Upper lobe of left lung (tissue), 4 donors: ENCODE results near the gene IMMP1L.

ENCODE experiments used
- EP300 ChIP-seq, 4 donors: sonication (generic); formaldehyde crosslinking; IDR thresholded peaks; one replicate each; pipeline ENCODE4 v1.5.1; 2017; ENCODE audit warnings: antibody characterized with exemption in 4 of 4, control low read depth in 2 of 4
- POLR2A ChIP-seq, 4 donors: fragments of 450-650 bp; IDR thresholded peaks; one replicate each; pipeline ENCODE4 v1.5.1; 2016 to 2017; ENCODE audit warnings: antibody characterized with exemption in 4 of 4, mild to moderate bottlenecking in 2 of 4
- POLR2AphosphoS5 ChIP-seq, 2 donors: sonication (generic); formaldehyde crosslinking; IDR thresholded peaks; one replicate each; pipeline ENCODE4 v1.5.1; 2017; ENCODE audit warnings: antibody characterized with exemption in 2 of 2
- TF ChIP-seq, protein P1 (sequence below), 6 experiments: fragments of 450-650 bp in 4 of 6; fragments of 200-600 bp in 2 of 6; sonication (generic) in 2 of 6; IDR thresholded peaks; one replicate each; pipeline ENCODE4 v1.5.1; 2016 to 2019; ENCODE audit warnings: antibody characterized with exemption in 6 of 6

DNA sequence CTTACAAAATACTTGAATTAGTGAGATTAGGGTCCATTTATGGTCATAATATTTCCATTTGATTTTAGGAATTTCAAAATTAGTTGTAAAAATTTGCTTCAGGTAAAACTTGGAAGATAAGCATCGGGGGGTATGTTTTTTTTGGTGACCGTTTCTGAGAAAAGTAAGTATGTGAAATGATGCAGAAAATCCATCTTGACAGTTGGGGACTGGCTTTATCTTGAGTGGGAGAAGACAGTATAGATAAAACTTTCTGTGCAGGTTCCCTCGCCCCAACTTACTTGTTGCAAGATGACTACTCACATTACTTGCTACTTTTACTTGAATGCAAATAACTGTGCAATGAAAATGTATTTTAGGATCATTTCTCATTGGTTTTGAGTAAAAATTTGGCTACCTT lies 90.3 kb downstream of the IMMP1L start:
- no peak for TF ChIP-seq POLR2A (IDR thresholded peaks at IDR 0.05)
- TF ChIP-seq, protein P1, sequence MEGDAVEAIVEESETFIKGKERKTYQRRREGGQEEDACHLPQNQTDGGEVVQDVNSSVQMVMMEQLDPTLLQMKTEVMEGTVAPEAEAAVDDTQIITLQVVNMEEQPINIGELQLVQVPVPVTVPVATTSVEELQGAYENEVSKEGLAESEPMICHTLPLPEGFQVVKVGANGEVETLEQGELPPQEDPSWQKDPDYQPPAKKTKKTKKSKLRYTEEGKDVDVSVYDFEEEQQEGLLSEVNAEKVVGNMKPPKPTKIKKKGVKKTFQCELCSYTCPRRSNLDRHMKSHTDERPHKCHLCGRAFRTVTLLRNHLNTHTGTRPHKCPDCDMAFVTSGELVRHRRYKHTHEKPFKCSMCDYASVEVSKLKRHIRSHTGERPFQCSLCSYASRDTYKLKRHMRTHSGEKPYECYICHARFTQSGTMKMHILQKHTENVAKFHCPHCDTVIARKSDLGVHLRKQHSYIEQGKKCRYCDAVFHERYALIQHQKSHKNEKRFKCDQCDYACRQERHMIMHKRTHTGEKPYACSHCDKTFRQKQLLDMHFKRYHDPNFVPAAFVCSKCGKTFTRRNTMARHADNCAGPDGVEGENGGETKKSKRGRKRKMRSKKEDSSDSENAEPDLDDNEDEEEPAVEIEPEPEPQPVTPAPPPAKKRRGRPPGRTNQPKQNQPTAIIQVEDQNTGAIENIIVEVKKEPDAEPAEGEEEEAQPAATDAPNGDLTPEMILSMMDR (IDR thresholded peaks at IDR 0.05), result no peak
- TF ChIP-seq EP300 (IDR thresholded peaks at IDR 0.05), result no peak
- TF ChIP-seq POLR2AphosphoS5 (IDR thresholded peaks at IDR 0.05), result no peak
